ENCODE data around the gene SORCS1. TPM values are rescaled to one million over a fixed set of nuclear protein-coding genes. Genes with fewer than 3 reads are reported as not detected.

Gene SORCS1
- total RNA-seq, 2 experiments from 2014 or later: not detected

- no peaks in the 10 kb centered on the region for H3K4me1 Mint-ChIP-seq (ENCODE audit: low read depth)
- no peak for DNase-seq
- intact Hi-C loops (cut with micrococcal nuclease): no loop called here
- H3K27ac Mint-ChIP-seq: no peak overlapping the region
- POLR2A ChIA-PET: no interaction called here
- ATAC-seq: no peak
- H3K27me3 Mint-ChIP-seq: no peaks in the 10 kb centered on the region
- TF ChIP-seq CTCF (IDR thresholded peaks at IDR 0.05): no peak
- CTCF ChIA-PET: no interaction called here
- no peaks in the 10 kb centered on the region for H3K9me3 Mint-ChIP-seq
- no peak overlapping the region for H3K4me3 Mint-ChIP-seq
- H3K36me3 Mint-ChIP-seq (ENCODE audit: low read depth): no peaks in the 10 kb centered on the region
Observed at GRCh38 chr10:106830471-106830870, 334.0 kb downstream of the SORCS1 start.

GRCh38 chr10:106830006-106830405, 334.5 kb downstream of the SORCS1 start:
- ATAC-seq: no peak
- intact Hi-C loops (cut with micrococcal nuclease): no loop called here
- no peak for DNase-seq
- Mint-ChIP-seq H3K9me3 (no peaks in the 10 kb centered on the region), H3K4me3 (no peak overlapping the region), H3K27me3 (no peaks in the 10 kb centered on the region), H3K27ac (no peak overlapping the region), H3K4me1 (ENCODE audit: low read depth) (no peaks in the 10 kb centered on the region), H3K36me3 (ENCODE audit: low read depth) (no peaks in the 10 kb centered on the region)
- TF ChIP-seq CTCF (IDR thresholded peaks at IDR 0.05): no peak
- CTCF ChIA-PET: no interaction called here
- POLR2A ChIA-PET: no interaction called here

- TF ChIP-seq CTCF (IDR thresholded peaks at IDR 0.05): no peak
- ChIA-PET POLR2A (no interaction called here), CTCF (no interaction called here)
- ATAC-seq: no peak
- Mint-ChIP-seq H3K4me3 (no peak overlapping the region), H3K36me3 (ENCODE audit: low read depth) (no peaks in the 10 kb centered on the region), H3K27ac (no peak overlapping the region), H3K4me1 (ENCODE audit: low read depth) (no peaks in the 10 kb centered on the region), H3K27me3 (no peaks in the 10 kb centered on the region), H3K9me3 (no peaks in the 10 kb centered on the region)
- intact Hi-C loops (cut with micrococcal nuclease): no loop called here
- no peak for DNase-seq
Observed at GRCh38 chr10:106826716-106827115, 337.8 kb downstream of the SORCS1 start.

- no peak for ATAC-seq
- intact Hi-C loops (cut with micrococcal nuclease): no loop called here
- no peak for DNase-seq
- no peak overlapping the region for H3K4me3 Mint-ChIP-seq
- POLR2A ChIA-PET: no interaction called here
- no peak for TF ChIP-seq CTCF (IDR thresholded peaks at IDR 0.05)
- no peaks in the 10 kb centered on the region for H3K4me1 Mint-ChIP-seq (ENCODE audit: low read depth)
- H3K36me3 Mint-ChIP-seq (ENCODE audit: low read depth): no peaks in the 10 kb centered on the region
- H3K27me3 Mint-ChIP-seq: no peaks in the 10 kb centered on the region
- no peaks in the 10 kb centered on the region for H3K9me3 Mint-ChIP-seq
- H3K27ac Mint-ChIP-seq: no peak overlapping the region
- CTCF ChIA-PET: no interaction called here
Observed at GRCh38 chr10:106825576-106826364, 338.7 kb downstream of the SORCS1 start.

GRCh38 chr10:106820579-106820978, 343.9 kb downstream of the SORCS1 start:
- Mint-ChIP-seq H3K4me3 (no peak overlapping the region), H3K27me3 (no peaks in the 10 kb centered on the region), H3K4me1 (ENCODE audit: low read depth) (peaks cover 2% of the 10 kb centered on the region), H3K27ac (no peak overlapping the region), H3K36me3 (ENCODE audit: low read depth) (no peaks in the 10 kb centered on the region), H3K9me3 (no peaks in the 10 kb centered on the region)
- no peak for DNase-seq
- ChIA-PET CTCF (no interaction called here), POLR2A (no interaction called here)
- no peak for ATAC-seq
- intact Hi-C loops (cut with micrococcal nuclease): no loop called here
- no peak for TF ChIP-seq CTCF (IDR thresholded peaks at IDR 0.05)

Data from activated CD8-positive, alpha-beta T cell treated with anti-CD3 and anti-CD28 coated beads for 36 hours (primary cell).